Measurements from ENCODE around the gene RPS16.

GRCh38 chr19:39386557-39386956 lies 49.2 kb downstream of the RPS16 start:
- TF ChIP-seq CTCF (IDR thresholded peaks at IDR 0.05) (no peak), POLR2A (IDR thresholded peaks at IDR 0.05) (no peak)
